Esophagus squamous epithelium (tissue), 4 donors: ENCODE results near the gene CD58.

Source experiments
- POLR2A ChIP-seq, 4 donors: fragments of 450-650 bp; IDR thresholded peaks; one replicate each; pipeline ENCODE4 v1.6.1; 2017; ENCODE audit warnings: antibody characterized with exemption in 4 of 4, mild to moderate bottlenecking in 4 of 4, moderate library complexity in 3 of 4
- TF ChIP-seq, protein P1 (sequence below), 6 experiments: fragments of 450-650 bp in 4 of 6; fragments of 200-600 bp in 2 of 6; sonication (generic) in 2 of 6; IDR thresholded peaks; one replicate each; pipeline ENCODE4 v1.5.1; 2016 to 2019; ENCODE audit warnings: antibody characterized with exemption in 6 of 6, mild to moderate bottlenecking in 4 of 6, moderate library complexity in 4 of 6

DNA sequence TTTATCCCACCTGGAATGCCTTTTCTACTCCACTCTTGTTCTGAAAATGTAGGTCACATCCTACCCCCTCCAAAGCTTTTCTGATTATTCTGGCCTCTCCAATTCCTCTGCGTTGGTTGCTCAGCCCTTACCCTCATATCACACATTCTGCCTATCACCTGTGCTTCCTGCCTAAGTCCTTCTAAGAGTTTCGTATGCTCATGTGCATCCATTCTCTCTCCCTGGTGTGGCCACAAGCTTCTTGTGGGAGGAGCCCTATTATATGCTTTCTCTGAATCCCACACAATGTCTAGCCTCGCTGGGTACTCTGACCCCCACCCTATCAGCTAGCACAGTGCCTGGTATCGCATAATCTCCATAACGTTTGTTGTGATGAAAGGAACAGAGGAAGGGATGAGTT, 54.2 kb downstream of the CD58 start:
- TF ChIP-seq, protein P1, sequence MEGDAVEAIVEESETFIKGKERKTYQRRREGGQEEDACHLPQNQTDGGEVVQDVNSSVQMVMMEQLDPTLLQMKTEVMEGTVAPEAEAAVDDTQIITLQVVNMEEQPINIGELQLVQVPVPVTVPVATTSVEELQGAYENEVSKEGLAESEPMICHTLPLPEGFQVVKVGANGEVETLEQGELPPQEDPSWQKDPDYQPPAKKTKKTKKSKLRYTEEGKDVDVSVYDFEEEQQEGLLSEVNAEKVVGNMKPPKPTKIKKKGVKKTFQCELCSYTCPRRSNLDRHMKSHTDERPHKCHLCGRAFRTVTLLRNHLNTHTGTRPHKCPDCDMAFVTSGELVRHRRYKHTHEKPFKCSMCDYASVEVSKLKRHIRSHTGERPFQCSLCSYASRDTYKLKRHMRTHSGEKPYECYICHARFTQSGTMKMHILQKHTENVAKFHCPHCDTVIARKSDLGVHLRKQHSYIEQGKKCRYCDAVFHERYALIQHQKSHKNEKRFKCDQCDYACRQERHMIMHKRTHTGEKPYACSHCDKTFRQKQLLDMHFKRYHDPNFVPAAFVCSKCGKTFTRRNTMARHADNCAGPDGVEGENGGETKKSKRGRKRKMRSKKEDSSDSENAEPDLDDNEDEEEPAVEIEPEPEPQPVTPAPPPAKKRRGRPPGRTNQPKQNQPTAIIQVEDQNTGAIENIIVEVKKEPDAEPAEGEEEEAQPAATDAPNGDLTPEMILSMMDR (IDR thresholded peaks at IDR 0.05), result no peak
- no peak for TF ChIP-seq POLR2A (IDR thresholded peaks at IDR 0.05)
